ACHN (cell line): ENCODE data around the gene AXIN1.
"Not testable (repeated sequence)": the region's sequence is repeated elsewhere in the genome, so short reads cannot be mapped to it uniquely, and the experiment has no call there.

Experiments used
- DNase-seq: peaks from one replicate; pipeline ENCODE4 v3.0.0-alpha.2; 2015
- in situ Hi-C: cut with HindIII; loops from 2 replicates; pipeline ENCODE4 v1.10.0; 2017; ENCODE audit warnings: low sequenced_read_pairs, low pct_ligation_motif_present, low pct_unique_long_range_greater_than_20kb

The AXIN1 gene

GRCh38 chr16:279531-279930, 73.0 kb downstream of the AXIN1 start:
- in situ Hi-C loops: no loop called here
- no peak for DNase-seq

GRCh38 chr16:278863-279366, 73.6 kb downstream of the AXIN1 start:
- peak; percentile 65 for DNase-seq
- in situ Hi-C loops: no loop called here

GRCh38 chr16:276426-277077, 76.0 kb downstream of the AXIN1 start:
- no peak for DNase-seq
- in situ Hi-C loops: no loop called here

GRCh38 chr16:275786-276232, 76.7 kb downstream of the AXIN1 start, which contains the start of gene RGS11:
RGS11 (minus strand) TSS chr16:275944; CDS start chr16:275911, 33 bp downstream.
- in situ Hi-C loops: no loop called here
- DNase-seq: no peak

GRCh38 chr16:275041-275641, 77.4 kb downstream of the AXIN1 start:
- in situ Hi-C loops: no loop called here
- no peak for DNase-seq

- in situ Hi-C loops: no loop called here
- DNase-seq: no peak
Observed at GRCh38 chr16:273547-274421, 78.7 kb downstream of the AXIN1 start.

- in situ Hi-C loops: no loop called here
- DNase-seq: no peak
Observed at GRCh38 chr16:272633-273546, 79.6 kb downstream of the AXIN1 start.

GRCh38 chr16:270381-271255, 81.9 kb downstream of the AXIN1 start:
- in situ Hi-C loops: no loop called here
- DNase-seq: no peak

GRCh38 chr16:269061-269796, 83.3 kb downstream of the AXIN1 start:
- in situ Hi-C loops: no loop called here
- DNase-seq: no peak

- DNase-seq: no peak
- in situ Hi-C loops: no loop called here
Observed at GRCh38 chr16:268141-269053, 84.1 kb downstream of the AXIN1 start.

GRCh38 chr16:267562-267961, 85.0 kb downstream of the AXIN1 start:
- DNase-seq, in situ Hi-C loops: not testable (repeated sequence)

GRCh38 chr16:266258-267164, 86.0 kb downstream of the AXIN1 start:
- in situ Hi-C loops: no loop called here
- DNase-seq: no peak

GRCh38 chr16:265711-266110, 86.8 kb downstream of the AXIN1 start:
- in situ Hi-C loops: no loop called here
- DNase-seq: no peak

- DNase-seq: no peak
- in situ Hi-C loops: no loop called here
Observed at GRCh38 chr16:265002-265529, 87.5 kb downstream of the AXIN1 start.
